GM13977 (cell line): ENCODE data around the gene DLG2.

Experiments used
- DNase-seq: peaks from one replicate; pipeline ENCODE4 v3.0.0; 2012; ENCODE audit warnings: low spot score
- in situ Hi-C: fragments of 300-500 bp; cut with MboI; formaldehyde crosslinking; loops from one replicate; pipeline ENCODE4 v1.12.0; 2022; ENCODE audit warnings: low sequenced_read_pairs, low pct_unique_long_range_greater_than_20kb, mixed read lengths, inconsistent platforms; ENCODE audit not compliant: unreplicated experiment
- TF ChIP-seq, protein P1 (sequence below): IDR thresholded peaks from 2 replicates; pipeline ENCODE4 v1.5.1; 2012; ENCODE audit warnings: mild to moderate bottlenecking, control low read depth; ENCODE audit not compliant: insufficient read depth; ENCODE audit errors: extremely low read depth, missing control alignments

The DLG2 gene

DNA sequence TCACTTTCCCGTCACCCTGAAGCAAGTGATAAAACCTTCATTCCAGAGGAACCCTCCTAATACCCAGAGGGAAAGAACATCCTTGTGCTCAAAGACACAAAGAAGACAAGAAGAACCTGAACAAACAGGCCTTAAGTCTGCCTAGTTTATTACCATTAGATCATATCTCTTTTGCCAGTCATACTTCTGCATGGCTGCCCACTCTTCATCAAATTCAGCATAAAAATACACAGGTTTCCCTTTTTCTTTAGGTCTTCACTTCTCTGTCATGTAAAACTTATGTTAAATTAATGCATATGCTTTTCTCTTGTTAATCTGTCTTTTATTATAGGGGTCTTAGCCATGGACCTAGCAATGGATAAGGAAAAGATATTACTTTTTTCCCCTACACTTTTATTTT lies 459.7 kb downstream of the DLG2 start:
- no peak for DNase-seq
- in situ Hi-C loops: no loop called here
- TF ChIP-seq, protein P1, sequence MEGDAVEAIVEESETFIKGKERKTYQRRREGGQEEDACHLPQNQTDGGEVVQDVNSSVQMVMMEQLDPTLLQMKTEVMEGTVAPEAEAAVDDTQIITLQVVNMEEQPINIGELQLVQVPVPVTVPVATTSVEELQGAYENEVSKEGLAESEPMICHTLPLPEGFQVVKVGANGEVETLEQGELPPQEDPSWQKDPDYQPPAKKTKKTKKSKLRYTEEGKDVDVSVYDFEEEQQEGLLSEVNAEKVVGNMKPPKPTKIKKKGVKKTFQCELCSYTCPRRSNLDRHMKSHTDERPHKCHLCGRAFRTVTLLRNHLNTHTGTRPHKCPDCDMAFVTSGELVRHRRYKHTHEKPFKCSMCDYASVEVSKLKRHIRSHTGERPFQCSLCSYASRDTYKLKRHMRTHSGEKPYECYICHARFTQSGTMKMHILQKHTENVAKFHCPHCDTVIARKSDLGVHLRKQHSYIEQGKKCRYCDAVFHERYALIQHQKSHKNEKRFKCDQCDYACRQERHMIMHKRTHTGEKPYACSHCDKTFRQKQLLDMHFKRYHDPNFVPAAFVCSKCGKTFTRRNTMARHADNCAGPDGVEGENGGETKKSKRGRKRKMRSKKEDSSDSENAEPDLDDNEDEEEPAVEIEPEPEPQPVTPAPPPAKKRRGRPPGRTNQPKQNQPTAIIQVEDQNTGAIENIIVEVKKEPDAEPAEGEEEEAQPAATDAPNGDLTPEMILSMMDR: no peak

DNA sequence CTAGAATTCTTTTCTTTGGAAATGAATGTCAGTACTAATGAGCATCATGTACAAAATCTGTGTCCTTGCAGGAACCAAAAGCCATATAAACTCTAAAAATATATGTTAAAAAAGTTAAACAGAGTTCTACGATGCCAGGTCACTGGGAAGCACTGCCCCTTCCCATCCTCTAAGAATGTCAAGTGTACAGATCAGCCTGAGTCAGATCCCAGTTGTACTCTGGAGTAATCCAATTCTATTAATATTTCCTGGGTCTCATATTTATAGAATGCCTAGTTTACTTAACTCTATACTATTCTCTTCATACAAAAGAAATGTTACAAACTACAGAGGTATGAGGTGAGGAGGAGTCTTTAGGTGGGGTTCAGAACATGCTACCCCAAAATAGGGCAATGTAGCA lies 460.1 kb downstream of the DLG2 start:
- DNase-seq: no peak
- TF ChIP-seq, protein P1: no peak
- in situ Hi-C loops: no loop called here

DNA sequence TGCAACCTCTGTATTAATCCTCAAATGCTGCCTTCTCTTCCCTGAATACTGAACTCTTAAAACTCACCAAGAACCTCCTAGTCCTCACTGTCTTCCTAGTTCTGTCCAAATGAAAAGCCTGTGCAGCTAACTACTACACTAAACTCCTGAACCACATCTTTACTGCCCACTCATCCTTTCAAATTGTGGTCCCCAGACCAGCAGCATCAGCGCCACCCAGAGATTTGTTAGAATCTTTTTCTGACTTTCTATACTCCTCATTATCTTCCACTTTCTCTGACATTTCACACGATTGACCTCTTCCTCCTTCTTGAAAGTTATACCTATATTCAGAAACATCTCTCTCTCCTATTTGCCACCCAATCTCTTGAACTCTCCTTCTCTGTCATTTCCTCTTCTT lies 461.3 kb downstream of the DLG2 start:
- TF ChIP-seq, protein P1: no peak
- DNase-seq: no peak
- in situ Hi-C loops: no loop called here

DNA sequence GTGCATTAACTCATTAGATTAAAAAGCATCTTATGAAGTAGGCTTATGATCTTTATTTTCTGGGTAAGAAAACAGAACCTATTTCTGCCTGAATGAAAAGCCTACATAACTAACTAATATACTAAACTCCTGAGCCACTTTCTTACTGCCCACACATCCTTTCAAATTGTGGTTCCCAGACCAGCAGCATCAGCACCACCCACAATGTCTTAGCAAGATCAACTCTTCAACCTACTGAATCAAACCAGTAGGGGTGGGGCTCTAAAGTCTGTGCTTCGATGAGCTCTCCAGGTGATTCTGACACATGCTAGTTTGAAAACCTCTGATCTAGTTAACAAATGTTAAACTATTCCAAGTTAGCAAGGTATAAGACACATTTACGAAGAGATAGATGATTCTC lies 462.4 kb downstream of the DLG2 start:
- no peak for DNase-seq
- TF ChIP-seq, protein P1: no peak
- in situ Hi-C loops: no loop called here

DNA sequence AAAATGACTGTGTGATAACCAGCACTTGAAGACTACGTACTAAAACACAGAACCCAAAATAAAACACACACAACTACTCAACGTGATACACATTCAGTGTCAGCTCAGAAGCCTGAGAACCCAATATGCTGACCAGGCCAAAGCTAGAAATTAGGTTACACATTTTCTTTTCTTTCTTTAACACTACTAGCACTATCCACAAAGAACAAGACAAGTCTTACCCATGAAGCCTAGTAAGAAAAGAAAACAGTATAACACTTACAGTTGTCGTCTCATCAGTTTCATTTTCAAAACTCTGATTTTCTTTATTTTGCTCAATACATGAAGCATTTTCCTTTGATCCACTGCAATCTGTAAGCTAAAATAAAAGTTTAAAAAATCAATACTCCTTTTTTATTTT lies 472.9 kb downstream of the DLG2 start:
- DNase-seq: no peak
- in situ Hi-C loops: no loop called here
- TF ChIP-seq, protein P1: no peak

DNA sequence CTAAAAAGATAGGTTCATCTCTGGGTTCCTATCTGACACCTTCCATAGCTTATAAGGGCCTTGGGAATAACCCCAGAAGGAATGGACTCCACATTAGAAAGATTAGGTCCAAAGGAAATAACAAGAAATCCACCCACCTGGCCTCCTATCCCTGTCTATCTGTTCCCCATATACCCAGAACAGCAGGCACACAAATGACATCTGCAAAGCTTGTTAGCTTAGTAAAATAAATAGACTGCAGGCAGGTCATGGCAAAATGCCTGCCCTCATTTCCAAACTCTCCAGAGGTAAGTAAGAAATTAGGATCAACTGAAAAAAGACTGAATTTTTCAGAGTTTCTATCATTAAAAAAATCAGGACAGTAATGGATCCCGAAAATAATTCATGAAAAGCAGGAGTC lies 489.5 kb downstream of the DLG2 start:
- no peak for DNase-seq
- in situ Hi-C loops: no loop called here
- TF ChIP-seq, protein P1: no peak

DNA sequence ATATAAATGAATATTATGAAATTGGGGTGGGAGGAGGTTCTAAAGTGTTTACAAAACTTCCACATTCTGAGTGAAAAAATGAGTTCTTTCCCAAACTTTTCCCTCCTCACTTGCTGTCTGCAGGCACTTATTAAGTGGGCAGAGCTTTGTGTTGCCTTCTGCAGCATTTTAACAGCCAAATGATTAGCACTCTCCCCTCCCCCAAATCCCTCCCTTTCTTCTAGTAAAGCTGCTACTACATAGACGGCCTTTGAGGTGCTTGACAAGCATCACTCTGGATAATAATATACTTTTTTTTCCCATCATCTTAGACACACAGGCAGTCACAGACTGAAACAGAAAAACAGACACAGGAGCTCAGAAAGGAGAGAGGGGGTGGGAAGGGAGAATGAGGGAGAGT lies 493.5 kb downstream of the DLG2 start:
- no peak for DNase-seq
- TF ChIP-seq, protein P1: no peak
- in situ Hi-C loops: no loop called here
